ENCODE results near the gene PAPPA. TPM values are rescaled to one million over a fixed set of nuclear protein-coding genes. Genes with fewer than 3 reads are reported as not detected.

PAPPA gene
- total RNA-seq, 1 experiment from 2014 or later, result 0.22 TPM

DNA sequence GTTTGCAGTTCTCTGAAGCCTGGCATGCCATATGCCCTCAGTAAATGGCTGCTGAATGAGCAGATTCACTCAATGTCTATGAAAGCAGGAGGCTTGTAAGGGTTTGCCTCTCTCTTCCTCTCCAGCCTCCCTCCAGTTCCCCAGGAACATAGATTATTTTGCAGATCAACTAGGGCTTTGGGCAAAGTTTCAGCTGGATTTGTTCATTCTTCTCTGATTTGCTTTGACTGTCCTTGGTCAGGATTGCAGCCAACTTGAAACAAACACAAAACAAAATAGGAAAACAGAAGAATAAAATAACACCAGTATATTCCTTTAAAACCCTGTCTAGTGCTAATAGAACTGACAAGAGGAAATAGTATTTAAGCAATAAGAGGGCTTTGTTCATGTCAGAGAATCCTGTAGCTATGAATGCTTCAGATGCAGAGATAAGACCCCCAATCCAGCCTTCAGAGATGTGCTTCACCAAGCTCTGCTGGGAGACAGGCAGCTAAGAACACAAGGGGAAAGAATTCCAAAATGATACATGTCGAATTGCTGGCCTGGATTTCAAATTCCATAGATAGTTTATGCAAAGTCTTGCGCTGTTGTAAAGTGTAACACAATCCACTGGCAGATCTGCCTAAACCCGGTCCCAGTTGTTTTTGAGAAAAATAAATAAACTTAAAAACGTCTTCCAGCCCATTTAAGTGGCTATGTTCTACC is 174.3 kb downstream of the PAPPA start:
- TF ChIP-seq ZBTB21 (CRISPR knock-in tag; IDR thresholded peaks at IDR 0.05; ENCODE audit: borderline replicate concordance), result no peak
- no peak for TF ChIP-seq ZNF219 (CRISPR knock-in tag; IDR thresholded peaks at IDR 0.05; ENCODE audit: borderline replicate concordance)
- TF ChIP-seq RORB (CRISPR knock-in tag; IDR thresholded peaks at IDR 0.05), result no peak
- no peaks in the 10 kb centered on the region for H3K9me3 Mint-ChIP-seq
- DNase-seq (ENCODE audit: low spot score), result no peak
- no peak overlapping the region for H3K27ac Mint-ChIP-seq
- H3K27me3 Mint-ChIP-seq (ENCODE audit: low read depth), result peaks cover 47% of the 10 kb centered on the region
- no peaks in the 10 kb centered on the region for H3K36me3 Mint-ChIP-seq
- ChIA-PET POLR2A (no interaction called here), CTCF (interaction anchor here (1.0 kb wide), 1 partner anchor 261 kb away, joined by 3 read pairs; no protein-coding TSS in a partner anchor)
- no peak overlapping the region for H3K4me3 Mint-ChIP-seq
- peaks cover 28% of the 10 kb centered on the region for H3K4me1 Mint-ChIP-seq
- no peak for ATAC-seq

DNA sequence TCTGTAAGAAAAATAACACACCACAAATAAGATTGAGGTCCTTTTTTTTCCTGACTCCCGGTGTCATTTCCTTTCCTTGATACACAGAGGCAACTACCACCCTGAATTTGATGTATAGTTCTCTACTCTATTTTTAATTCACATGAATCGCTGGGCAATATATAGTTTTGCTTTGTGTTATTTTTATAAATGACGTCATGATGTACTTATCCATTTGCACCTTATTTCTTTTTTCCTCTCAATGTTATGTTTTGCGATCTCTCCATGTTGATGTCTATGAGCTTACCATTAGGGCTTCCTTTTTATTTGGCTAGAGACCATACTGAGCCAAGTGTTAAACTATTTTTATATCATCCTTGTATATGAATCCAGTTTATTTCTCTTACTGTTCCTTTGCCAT is 175.9 kb downstream of the PAPPA start:
- POLR2A ChIA-PET, result no interaction called here
- Mint-ChIP-seq H3K4me1 (peaks cover 19% of the 10 kb centered on the region), H3K27me3 (ENCODE audit: low read depth) (peaks cover 62% of the 10 kb centered on the region), H3K36me3 (no peaks in the 10 kb centered on the region), H3K4me3 (no peak overlapping the region), H3K9me3 (no peaks in the 10 kb centered on the region), H3K27ac (no peak overlapping the region)
- TF ChIP-seq, protein P1, sequence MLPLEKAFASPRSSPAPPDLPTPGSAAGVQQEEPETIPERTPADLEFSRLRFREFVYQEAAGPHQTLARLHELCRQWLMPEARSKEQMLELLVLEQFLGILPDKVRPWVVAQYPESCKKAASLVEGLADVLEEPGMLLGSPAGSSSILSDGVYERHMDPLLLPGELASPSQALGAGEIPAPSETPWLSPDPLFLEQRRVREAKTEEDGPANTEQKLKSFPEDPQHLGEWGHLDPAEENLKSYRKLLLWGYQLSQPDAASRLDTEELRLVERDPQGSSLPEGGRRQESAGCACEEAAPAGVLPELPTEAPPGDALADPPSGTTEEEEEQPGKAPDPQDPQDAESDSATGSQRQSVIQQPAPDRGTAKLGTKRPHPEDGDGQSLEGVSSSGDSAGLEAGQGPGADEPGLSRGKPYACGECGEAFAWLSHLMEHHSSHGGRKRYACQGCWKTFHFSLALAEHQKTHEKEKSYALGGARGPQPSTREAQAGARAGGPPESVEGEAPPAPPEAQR (CRISPR knock-in tag; IDR thresholded peaks at IDR 0.05), result no peak
- TF ChIP-seq, protein P2, sequence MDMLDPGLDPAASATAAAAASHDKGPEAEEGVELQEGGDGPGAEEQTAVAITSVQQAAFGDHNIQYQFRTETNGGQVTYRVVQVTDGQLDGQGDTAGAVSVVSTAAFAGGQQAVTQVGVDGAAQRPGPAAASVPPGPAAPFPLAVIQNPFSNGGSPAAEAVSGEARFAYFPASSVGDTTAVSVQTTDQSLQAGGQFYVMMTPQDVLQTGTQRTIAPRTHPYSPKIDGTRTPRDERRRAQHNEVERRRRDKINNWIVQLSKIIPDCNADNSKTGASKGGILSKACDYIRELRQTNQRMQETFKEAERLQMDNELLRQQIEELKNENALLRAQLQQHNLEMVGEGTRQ (CRISPR knock-in tag; IDR thresholded peaks at IDR 0.05), result no peak
- TF ChIP-seq SMAD3 (CRISPR knock-in tag; IDR thresholded peaks at IDR 0.05; ENCODE audit: borderline replicate concordance) (no peak), NFYB (CRISPR knock-in tag; conservative IDR thresholded peaks at IDR 0.05; ENCODE audit: low read depth) (no peak), NR2C2 (CRISPR knock-in tag; IDR thresholded peaks at IDR 0.05) (no peak), NR3C1 (CRISPR knock-in tag; conservative IDR thresholded peaks at IDR 0.05; ENCODE audit: low read depth) (no peak), ELF4 (CRISPR knock-in tag; IDR thresholded peaks at IDR 0.05; ENCODE audit: low read depth) (no peak), JUN (CRISPR knock-in tag; IDR thresholded peaks at IDR 0.05) (no peak), EMX1 (CRISPR knock-in tag; IDR thresholded peaks at IDR 0.05) (no peak), ZNF317 (CRISPR knock-in tag; IDR thresholded peaks at IDR 0.05; ENCODE audit: borderline replicate concordance, low read depth) (no peak), ZNF232 (CRISPR knock-in tag; IDR thresholded peaks at IDR 0.05) (no peak), SOX15 (CRISPR knock-in tag; IDR thresholded peaks at IDR 0.05) (no peak), IRF2 (CRISPR knock-in tag; IDR thresholded peaks at IDR 0.05; ENCODE audit: borderline replicate concordance, low read depth) (no peak)
- TF ChIP-seq, protein P3, sequence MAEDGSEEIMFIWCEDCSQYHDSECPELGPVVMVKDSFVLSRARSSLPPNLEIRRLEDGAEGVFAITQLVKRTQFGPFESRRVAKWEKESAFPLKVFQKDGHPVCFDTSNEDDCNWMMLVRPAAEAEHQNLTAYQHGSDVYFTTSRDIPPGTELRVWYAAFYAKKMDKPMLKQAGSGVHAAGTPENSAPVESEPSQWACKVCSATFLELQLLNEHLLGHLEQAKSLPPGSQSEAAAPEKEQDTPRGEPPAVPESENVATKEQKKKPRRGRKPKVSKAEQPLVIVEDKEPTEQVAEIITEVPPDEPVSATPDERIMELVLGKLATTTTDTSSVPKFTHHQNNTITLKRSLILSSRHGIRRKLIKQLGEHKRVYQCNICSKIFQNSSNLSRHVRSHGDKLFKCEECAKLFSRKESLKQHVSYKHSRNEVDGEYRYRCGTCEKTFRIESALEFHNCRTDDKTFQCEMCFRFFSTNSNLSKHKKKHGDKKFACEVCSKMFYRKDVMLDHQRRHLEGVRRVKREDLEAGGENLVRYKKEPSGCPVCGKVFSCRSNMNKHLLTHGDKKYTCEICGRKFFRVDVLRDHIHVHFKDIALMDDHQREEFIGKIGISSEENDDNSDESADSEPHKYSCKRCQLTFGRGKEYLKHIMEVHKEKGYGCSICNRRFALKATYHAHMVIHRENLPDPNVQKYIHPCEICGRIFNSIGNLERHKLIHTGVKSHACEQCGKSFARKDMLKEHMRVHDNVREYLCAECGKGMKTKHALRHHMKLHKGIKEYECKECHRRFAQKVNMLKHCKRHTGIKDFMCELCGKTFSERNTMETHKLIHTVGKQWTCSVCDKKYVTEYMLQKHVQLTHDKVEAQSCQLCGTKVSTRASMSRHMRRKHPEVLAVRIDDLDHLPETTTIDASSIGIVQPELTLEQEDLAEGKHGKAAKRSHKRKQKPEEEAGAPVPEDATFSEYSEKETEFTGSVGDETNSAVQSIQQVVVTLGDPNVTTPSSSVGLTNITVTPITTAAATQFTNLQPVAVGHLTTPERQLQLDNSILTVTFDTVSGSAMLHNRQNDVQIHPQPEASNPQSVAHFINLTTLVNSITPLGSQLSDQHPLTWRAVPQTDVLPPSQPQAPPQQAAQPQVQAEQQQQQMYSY (CRISPR knock-in tag; IDR thresholded peaks at IDR 0.05), result no peak
- TF ChIP-seq, protein P4, sequence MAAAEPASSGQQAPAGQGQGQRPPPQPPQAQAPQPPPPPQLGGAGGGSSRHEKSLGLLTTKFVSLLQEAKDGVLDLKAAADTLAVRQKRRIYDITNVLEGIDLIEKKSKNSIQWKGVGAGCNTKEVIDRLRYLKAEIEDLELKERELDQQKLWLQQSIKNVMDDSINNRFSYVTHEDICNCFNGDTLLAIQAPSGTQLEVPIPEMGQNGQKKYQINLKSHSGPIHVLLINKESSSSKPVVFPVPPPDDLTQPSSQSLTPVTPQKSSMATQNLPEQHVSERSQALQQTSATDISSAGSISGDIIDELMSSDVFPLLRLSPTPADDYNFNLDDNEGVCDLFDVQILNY (CRISPR knock-in tag; IDR thresholded peaks at IDR 0.05), result no peak
- TF ChIP-seq, protein P5, sequence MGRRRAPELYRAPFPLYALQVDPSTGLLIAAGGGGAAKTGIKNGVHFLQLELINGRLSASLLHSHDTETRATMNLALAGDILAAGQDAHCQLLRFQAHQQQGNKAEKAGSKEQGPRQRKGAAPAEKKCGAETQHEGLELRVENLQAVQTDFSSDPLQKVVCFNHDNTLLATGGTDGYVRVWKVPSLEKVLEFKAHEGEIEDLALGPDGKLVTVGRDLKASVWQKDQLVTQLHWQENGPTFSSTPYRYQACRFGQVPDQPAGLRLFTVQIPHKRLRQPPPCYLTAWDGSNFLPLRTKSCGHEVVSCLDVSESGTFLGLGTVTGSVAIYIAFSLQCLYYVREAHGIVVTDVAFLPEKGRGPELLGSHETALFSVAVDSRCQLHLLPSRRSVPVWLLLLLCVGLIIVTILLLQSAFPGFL (CRISPR knock-in tag; IDR thresholded peaks at IDR 0.05; ENCODE audit: borderline replicate concordance), result no peak
- CTCF ChIA-PET, result no interaction called here
- no peak for ATAC-seq
- no peak for DNase-seq (ENCODE audit: low spot score)

Data from WTC11 (cell line).